Neural cell (in vitro differentiated cells): ENCODE measurements around the gene SPTBN1. TPM values are rescaled to one million over a fixed set of nuclear protein-coding genes. Genes with fewer than 3 reads are reported as not detected.
A peak's percentile ranks its signal among the peaks of the same experiment; 100 is the strongest.

ENCODE experiments used
- H2AFZ ChIP-seq: fragments of 200-600, 300-800 bp; sonication (generic), shearing (Covaris generic); 2 replicates; pipeline ENCODE4 v1.6.0; 2014; ENCODE audit warnings: low read depth, mild to moderate bottlenecking, antibody characterized with exemption, low read length, moderate library complexity
- H3F3A ChIP-seq: fragments of 200-600 bp; shearing (Covaris generic); 2 replicates; pipeline ENCODE4 v1.6.1; 2016; ENCODE audit warnings: mild to moderate bottlenecking, moderate library complexity, mixed read lengths, antibody characterized with exemption, low read length; ENCODE audit not compliant: insufficient read depth, poor library complexity, severe bottlenecking
- H3K27ac ChIP-seq: fragments of 200-600, 300-800 bp; sonication (generic), shearing (Covaris generic); 2 replicates; pipeline ENCODE4 v1.5.1; 2014; ENCODE audit warnings: mild to moderate bottlenecking, low read length, moderate library complexity
- H3K27me3 ChIP-seq: fragments of 300-800, 200-600 bp; sonication (generic), shearing (Covaris generic); 2 replicates; pipeline ENCODE4 v1.6.0; 2014; ENCODE audit warnings: mild to moderate bottlenecking, low read depth, low read length, moderate library complexity; ENCODE audit not compliant: insufficient read depth
- H3K36me3 ChIP-seq: fragments of 300-800, 200-600 bp; sonication (generic), shearing (Covaris generic); 2 replicates; pipeline ENCODE4 v1.5.1; 2014; ENCODE audit warnings: mild to moderate bottlenecking, antibody characterized with exemption, low read length, moderate library complexity; ENCODE audit not compliant: insufficient read depth
- H3K4me2 ChIP-seq: fragments of 300-800, 200-600 bp; sonication (generic), shearing (Covaris generic); 2 replicates; pipeline ENCODE4 v1.6.0; 2014; ENCODE audit warnings: mild to moderate bottlenecking, low read length
- H3K4me3 ChIP-seq: fragments of 300-800, 200-600 bp; sonication (generic), shearing (Covaris generic); 2 replicates; pipeline ENCODE4 v1.5.1; 2014; ENCODE audit warnings: mild to moderate bottlenecking, low read length, moderate library complexity
- H3K79me2 ChIP-seq: fragments of 200-600 bp; shearing (Covaris generic); replicated peaks from 2 replicates; pipeline ENCODE4 v1.6.0; 2014; ENCODE audit warnings: mild to moderate bottlenecking, low read length, moderate library complexity; ENCODE audit not compliant: insufficient read depth
- H3K9ac ChIP-seq: fragments of 300-800, 200-600 bp; sonication (generic), shearing (Covaris generic); 2 replicates; pipeline ENCODE4 v1.6.1; 2016; ENCODE audit warnings: mild to moderate bottlenecking, low read length, mixed read lengths
- H3K9me2 ChIP-seq: fragments of 200-600 bp; shearing (Covaris generic); 2 replicates; pipeline ENCODE4 v1.6.1; 2016; ENCODE audit warnings: mild to moderate bottlenecking, low read length, mixed read lengths; ENCODE audit not compliant: insufficient read depth
- H3K9me3 ChIP-seq: fragments of 200-600, 300-800 bp; sonication (generic), shearing (Covaris generic); 2 replicates; pipeline ENCODE4 v1.6.1; 2016; ENCODE audit warnings: mild to moderate bottlenecking, mixed run types, low read length, moderate library complexity, mixed read lengths
- H4K20me1 ChIP-seq: fragments of 200-600 bp; shearing (Covaris generic); 2 replicates; pipeline ENCODE4 v1.6.1; 2016; ENCODE audit warnings: mild to moderate bottlenecking, mixed run types; ENCODE audit not compliant: insufficient read depth
- EP300 ChIP-seq: fragments of 450-650 bp; conservative IDR thresholded peaks from 2 replicates; pipeline ENCODE4 v1.6.1; 2014; ENCODE audit warnings: antibody characterized with exemption, mild to moderate bottlenecking, moderate library complexity; ENCODE audit not compliant: poor library complexity, severe bottlenecking
- EZH2 ChIP-seq: fragments of 200-600, 300-800 bp; shearing (Covaris generic), sonication (generic); IDR thresholded peaks from 2 replicates; pipeline ENCODE4 v1.6.1; 2014; ENCODE audit warnings: antibody characterized with exemption, low read length, borderline replicate concordance, mild to moderate bottlenecking; ENCODE audit not compliant: insufficient read depth, poor library complexity, severe bottlenecking
- MXI1 ChIP-seq: fragments of 450-650 bp; conservative IDR thresholded peaks from 2 replicates; pipeline ENCODE4 v1.6.1; 2014; ENCODE audit warnings: antibody characterized with exemption, mild to moderate bottlenecking; ENCODE audit not compliant: poor library complexity, severe bottlenecking
- POLR2AphosphoS5 ChIP-seq: IDR thresholded peaks from 2 replicates; pipeline ENCODE4 v1.6.1; 2012
- RAD21 ChIP-seq: fragments of 450-650 bp; conservative IDR thresholded peaks from 2 replicates; pipeline ENCODE4 v1.6.1; 2014; ENCODE audit warnings: antibody characterized with exemption, mild to moderate bottlenecking, moderate library complexity
- SMC3 ChIP-seq: fragments of 450-650 bp; conservative IDR thresholded peaks from 2 replicates; pipeline ENCODE4 v1.6.1; 2014; ENCODE audit warnings: antibody characterized with exemption, mild to moderate bottlenecking, moderate library complexity; ENCODE audit not compliant: poor library complexity
- TAF1 ChIP-seq: IDR thresholded peaks from 2 replicates; pipeline ENCODE4 v1.6.1; 2012; ENCODE audit warnings: low read depth
- polyA plus RNA-seq: library from polyadenylated mRNA; depleted of rRNA; stranded (reverse); fragments of >200 nt; gene quantifications from 2 replicates; pipeline ENCODE4 v1.2.3, GENCODE V29; 2014
- TF ChIP-seq, protein P1 (sequence below): IDR thresholded peaks from 2 replicates; pipeline ENCODE4 v1.6.1; 2012; ENCODE audit warnings: borderline replicate concordance
- TF ChIP-seq, protein P2 (sequence below): fragments of 450-650 bp; IDR thresholded peaks from 2 replicates; pipeline ENCODE4 v1.5.1; 2014; ENCODE audit warnings: antibody characterized with exemption, mild to moderate bottlenecking, moderate library complexity; ENCODE audit not compliant: poor library complexity, severe bottlenecking

Gene SPTBN1
- polyA plus RNA-seq, 1 donor from 2014 or later: 92.1 TPM

DNA sequence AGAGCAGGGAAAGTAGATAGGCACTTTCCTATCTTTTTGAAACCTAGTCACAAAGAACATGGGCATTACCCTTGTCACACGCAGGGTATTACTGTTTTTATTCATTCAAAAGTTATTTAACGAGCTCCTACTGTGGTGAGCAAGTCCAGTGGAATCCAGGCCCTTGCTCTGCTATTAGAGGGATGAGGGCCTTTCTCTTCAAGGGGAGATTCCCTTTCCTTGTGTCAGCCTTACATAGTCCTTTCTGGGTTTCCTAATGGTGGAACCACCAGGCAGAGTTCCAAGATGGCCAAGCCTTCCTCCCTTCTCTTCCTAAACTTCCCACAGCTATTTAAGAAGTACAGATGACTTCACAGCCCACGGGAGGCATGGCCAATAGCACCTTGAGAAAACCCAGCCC is 64.6 kb downstream of the SPTBN1 start:
- Histone ChIP-seq H3K27ac (no peak overlapping the region), H3K9me3 (no peaks in the 10 kb centered on the region), H3K9ac (no peak overlapping the region), H3K27me3 (no peaks in the 10 kb centered on the region), H3F3A (no peaks in the 10 kb centered on the region), H3K36me3 (no peaks in the 10 kb centered on the region), H4K20me1 (peaks cover 5% of the 10 kb centered on the region), H2AFZ (no peak overlapping the region), H3K79me2 (peaks cover 7% of the 10 kb centered on the region), H3K4me3 (no peak overlapping the region), H3K4me2 (no peak overlapping the region), H3K9me2 (no peaks in the 10 kb centered on the region)
- no peak for TF ChIP-seq RAD21
- no peak for TF ChIP-seq POLR2AphosphoS5
- no peak for TF ChIP-seq EZH2
- TF ChIP-seq, protein P1, sequence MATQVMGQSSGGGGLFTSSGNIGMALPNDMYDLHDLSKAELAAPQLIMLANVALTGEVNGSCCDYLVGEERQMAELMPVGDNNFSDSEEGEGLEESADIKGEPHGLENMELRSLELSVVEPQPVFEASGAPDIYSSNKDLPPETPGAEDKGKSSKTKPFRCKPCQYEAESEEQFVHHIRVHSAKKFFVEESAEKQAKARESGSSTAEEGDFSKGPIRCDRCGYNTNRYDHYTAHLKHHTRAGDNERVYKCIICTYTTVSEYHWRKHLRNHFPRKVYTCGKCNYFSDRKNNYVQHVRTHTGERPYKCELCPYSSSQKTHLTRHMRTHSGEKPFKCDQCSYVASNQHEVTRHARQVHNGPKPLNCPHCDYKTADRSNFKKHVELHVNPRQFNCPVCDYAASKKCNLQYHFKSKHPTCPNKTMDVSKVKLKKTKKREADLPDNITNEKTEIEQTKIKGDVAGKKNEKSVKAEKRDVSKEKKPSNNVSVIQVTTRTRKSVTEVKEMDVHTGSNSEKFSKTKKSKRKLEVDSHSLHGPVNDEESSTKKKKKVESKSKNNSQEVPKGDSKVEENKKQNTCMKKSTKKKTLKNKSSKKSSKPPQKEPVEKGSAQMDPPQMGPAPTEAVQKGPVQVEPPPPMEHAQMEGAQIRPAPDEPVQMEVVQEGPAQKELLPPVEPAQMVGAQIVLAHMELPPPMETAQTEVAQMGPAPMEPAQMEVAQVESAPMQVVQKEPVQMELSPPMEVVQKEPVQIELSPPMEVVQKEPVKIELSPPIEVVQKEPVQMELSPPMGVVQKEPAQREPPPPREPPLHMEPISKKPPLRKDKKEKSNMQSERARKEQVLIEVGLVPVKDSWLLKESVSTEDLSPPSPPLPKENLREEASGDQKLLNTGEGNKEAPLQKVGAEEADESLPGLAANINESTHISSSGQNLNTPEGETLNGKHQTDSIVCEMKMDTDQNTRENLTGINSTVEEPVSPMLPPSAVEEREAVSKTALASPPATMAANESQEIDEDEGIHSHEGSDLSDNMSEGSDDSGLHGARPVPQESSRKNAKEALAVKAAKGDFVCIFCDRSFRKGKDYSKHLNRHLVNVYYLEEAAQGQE: no peak
- no peak for TF ChIP-seq TAF1

DNA sequence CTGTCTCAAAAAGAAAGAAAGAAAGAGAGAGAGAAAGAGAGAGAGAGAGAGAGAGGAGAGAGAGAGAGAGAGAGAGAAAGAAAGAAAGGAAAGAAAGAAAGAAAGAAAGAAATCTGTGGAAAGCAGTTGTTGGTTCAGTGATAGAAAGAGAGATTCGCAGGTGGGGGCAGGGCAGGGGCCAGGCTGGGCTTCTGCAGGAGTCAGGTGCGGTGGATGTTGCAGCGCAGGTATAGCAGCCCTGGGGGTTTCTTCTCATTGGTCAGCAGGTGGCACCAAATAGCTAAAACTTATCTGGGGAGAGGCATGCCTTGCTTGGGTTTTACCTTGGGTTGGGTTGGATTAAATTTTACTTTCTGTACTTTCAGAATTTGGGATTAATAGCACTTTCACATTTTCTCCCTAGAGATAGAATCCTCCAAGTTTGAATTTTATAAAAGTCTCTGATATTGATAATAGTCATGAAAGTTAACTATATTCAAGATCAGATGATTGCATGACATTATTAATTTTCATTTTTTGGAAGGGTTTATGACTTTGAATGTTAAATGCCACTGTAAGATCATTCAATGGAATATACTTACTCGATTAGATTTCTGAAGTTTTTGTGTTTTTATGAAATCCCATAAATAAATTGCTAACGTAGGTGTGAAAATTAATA is 66.6 kb downstream of the SPTBN1 start:
- no peak overlapping the region for H2AFZ ChIP-seq
- H3K9ac ChIP-seq: no peak overlapping the region
- H3K79me2 ChIP-seq: no peaks in the 10 kb centered on the region
- H3K27me3 ChIP-seq: no peaks in the 10 kb centered on the region
- TF ChIP-seq MXI1: no peak
- no peak for TF ChIP-seq POLR2AphosphoS5
- no peak for TF ChIP-seq EZH2
- TF ChIP-seq SMC3: peak; percentile 40
- TF ChIP-seq, protein P2, sequence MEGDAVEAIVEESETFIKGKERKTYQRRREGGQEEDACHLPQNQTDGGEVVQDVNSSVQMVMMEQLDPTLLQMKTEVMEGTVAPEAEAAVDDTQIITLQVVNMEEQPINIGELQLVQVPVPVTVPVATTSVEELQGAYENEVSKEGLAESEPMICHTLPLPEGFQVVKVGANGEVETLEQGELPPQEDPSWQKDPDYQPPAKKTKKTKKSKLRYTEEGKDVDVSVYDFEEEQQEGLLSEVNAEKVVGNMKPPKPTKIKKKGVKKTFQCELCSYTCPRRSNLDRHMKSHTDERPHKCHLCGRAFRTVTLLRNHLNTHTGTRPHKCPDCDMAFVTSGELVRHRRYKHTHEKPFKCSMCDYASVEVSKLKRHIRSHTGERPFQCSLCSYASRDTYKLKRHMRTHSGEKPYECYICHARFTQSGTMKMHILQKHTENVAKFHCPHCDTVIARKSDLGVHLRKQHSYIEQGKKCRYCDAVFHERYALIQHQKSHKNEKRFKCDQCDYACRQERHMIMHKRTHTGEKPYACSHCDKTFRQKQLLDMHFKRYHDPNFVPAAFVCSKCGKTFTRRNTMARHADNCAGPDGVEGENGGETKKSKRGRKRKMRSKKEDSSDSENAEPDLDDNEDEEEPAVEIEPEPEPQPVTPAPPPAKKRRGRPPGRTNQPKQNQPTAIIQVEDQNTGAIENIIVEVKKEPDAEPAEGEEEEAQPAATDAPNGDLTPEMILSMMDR: peak; percentile 39
- TF ChIP-seq EP300: no peak
- TF ChIP-seq, protein P1: no peak
- peak; percentile 37 for TF ChIP-seq RAD21
- peaks cover 7% of the 10 kb centered on the region for H3K36me3 ChIP-seq
- H3K27ac ChIP-seq: no peak overlapping the region
- no peaks in the 10 kb centered on the region for H3K9me3 ChIP-seq
- no peaks in the 10 kb centered on the region for H3F3A ChIP-seq
- no peaks in the 10 kb centered on the region for H3K9me2 ChIP-seq
- H4K20me1 ChIP-seq: peaks cover 5% of the 10 kb centered on the region
- H3K4me3 ChIP-seq: no peak overlapping the region
- H3K4me2 ChIP-seq: no peak overlapping the region
